ENCODE measurements around the gene ESPNL.

Gene ESPNL

DNA sequence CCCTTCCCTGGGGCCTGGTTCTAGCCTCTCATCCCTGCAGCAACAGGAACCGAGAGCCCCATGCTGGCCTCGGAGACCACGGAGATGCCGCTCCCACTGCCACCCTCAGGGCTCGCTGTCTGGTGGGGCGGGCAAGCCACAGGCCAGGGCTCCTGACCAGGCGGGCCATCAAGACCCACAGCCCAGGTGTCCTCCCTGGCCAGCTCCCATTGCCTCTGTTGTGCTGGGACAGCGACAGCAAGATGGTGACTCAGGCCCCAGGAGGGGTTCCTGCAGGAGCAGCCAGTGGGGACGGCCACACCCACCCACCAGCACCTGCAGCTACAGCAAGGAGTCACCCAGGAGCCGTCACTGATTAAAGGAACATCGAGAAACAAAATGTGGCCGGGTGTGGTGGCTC is 45.7 kb downstream of the ESPNL start:
- Mint-ChIP-seq H3K4me3 (no peak overlapping the region), H3K4me1 (peaks cover 18% of the 10 kb centered on the region), H3K9me3 (no peaks in the 10 kb centered on the region), H3K27ac (no peak overlapping the region), H3K27me3 (ENCODE audit: low read depth) (no peaks in the 10 kb centered on the region), H3K36me3 (ENCODE audit: low read depth) (no peaks in the 10 kb centered on the region)
- TF ChIP-seq, protein P1, sequence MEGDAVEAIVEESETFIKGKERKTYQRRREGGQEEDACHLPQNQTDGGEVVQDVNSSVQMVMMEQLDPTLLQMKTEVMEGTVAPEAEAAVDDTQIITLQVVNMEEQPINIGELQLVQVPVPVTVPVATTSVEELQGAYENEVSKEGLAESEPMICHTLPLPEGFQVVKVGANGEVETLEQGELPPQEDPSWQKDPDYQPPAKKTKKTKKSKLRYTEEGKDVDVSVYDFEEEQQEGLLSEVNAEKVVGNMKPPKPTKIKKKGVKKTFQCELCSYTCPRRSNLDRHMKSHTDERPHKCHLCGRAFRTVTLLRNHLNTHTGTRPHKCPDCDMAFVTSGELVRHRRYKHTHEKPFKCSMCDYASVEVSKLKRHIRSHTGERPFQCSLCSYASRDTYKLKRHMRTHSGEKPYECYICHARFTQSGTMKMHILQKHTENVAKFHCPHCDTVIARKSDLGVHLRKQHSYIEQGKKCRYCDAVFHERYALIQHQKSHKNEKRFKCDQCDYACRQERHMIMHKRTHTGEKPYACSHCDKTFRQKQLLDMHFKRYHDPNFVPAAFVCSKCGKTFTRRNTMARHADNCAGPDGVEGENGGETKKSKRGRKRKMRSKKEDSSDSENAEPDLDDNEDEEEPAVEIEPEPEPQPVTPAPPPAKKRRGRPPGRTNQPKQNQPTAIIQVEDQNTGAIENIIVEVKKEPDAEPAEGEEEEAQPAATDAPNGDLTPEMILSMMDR (IDR thresholded peaks at IDR 0.05; ENCODE audit: unreplicated experiment in 3 of 3): no peak

DNA sequence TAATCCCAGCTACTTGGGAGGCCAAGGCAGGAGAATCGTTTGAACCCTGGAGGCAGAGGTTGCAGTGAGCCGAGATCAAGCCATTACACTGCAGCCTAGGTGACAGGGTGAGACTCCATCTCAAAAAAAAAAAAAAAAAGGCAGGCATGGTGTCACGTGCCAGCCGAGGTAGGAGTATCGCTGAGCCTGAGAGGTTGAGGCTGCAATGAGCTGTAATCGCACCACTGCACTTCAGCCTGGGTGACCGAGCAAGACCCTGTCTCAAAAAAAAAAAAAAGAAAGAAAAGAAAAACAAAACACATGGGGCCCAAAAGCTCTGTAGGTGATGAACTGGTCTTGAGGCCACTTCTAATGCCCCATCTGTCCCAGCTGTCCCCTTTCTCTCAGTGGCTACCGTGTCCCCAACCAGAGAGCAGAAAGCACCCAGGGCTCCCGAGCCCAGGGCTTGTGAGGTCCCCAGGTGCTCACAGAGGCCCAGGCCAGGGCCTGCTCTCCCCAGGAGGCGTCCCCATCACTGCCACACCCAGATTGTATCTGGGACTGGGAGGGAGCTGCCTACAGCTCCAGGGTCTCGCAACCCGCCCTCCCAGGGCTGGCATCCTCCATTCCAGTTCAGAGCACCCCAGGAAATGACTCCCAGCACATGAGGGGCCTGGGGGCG is 46.9 kb downstream of the ESPNL start:
- Mint-ChIP-seq H3K9me3 (no peaks in the 10 kb centered on the region), H3K4me1 (peaks cover 11% of the 10 kb centered on the region), H3K27ac (peak overlapping the region in 1 of 3 experiments; percentile 73), H3K4me3 (peak overlapping the region in 1 of 3 experiments; percentile 13), H3K27me3 (ENCODE audit: low read depth) (no peaks in the 10 kb centered on the region), H3K36me3 (ENCODE audit: low read depth) (no peaks in the 10 kb centered on the region)
- TF ChIP-seq, protein P1 (IDR thresholded peaks at IDR 0.05; ENCODE audit: unreplicated experiment in 3 of 3): no peak

DNA sequence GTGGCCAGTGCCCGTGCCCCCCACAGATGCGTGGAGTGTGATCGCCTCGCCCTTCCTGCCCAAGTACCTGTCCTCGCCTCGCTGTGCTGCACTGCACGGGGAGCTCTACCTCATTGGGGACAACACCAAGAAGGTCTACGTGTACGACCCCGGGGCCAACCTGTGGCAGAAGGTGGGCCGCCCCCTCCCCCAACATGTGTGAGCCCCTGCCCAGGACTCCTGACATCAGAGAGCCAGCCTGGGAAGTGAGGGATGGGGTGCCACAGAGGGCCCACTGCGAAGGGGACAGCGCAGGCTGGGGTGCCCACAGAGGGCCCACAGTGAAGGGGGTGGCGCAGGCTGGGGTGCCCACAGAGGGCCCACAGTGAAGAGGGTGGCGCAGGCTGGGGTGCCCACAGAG is 48.8 kb downstream of the ESPNL start:
- Mint-ChIP-seq H3K4me3 (no peak overlapping the region), H3K27ac (no peak overlapping the region), H3K27me3 (ENCODE audit: low read depth) (no peaks in the 10 kb centered on the region), H3K9me3 (no peaks in the 10 kb centered on the region), H3K4me1 (peaks cover 3% of the 10 kb centered on the region), H3K36me3 (ENCODE audit: low read depth) (no peaks in the 10 kb centered on the region)
- TF ChIP-seq, protein P1 (IDR thresholded peaks at IDR 0.05; ENCODE audit: unreplicated experiment in 3 of 3): no peak

DNA sequence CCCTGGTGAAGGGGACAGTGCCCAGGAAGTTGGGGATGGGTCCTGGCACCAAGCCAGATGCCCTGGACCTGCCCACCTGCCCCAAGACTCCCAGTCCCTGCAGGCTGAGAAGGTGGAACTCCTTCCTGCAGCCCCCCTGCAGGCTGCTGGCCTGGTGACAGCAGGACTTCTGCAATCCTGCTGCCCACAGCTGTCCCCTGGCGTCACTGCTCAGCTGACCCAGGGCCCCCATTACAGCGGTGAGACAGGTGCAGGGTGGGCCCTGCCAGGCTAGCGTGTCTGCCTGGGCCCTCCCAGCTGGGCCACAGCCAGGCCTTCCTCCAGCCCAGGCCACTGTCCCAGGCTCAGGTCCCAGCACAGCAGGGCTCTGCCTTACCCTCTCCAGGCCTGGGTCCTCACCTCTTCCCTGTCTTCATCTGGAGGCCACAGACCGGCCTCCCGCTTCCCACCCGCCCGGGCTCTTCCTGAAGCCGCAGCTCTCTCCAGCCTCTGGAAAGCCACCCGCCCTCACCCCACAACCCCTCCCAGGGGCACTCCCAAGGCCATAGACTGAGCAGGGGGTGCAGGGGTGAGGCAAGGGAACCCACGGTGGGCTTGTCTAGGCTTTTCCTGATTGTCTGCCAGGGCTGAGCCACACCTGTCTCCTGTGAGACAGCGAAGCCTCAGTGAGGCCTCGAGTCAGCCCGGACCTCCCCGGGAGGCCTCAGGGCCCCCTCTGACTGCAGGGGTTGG is 49.9 kb downstream of the ESPNL start:
- peaks cover 5% of the 10 kb centered on the region for H3K4me1 Mint-ChIP-seq
- H3K36me3 Mint-ChIP-seq (ENCODE audit: low read depth): no peaks in the 10 kb centered on the region
- no peaks in the 10 kb centered on the region for H3K9me3 Mint-ChIP-seq
- H3K4me3 Mint-ChIP-seq: no peak overlapping the region
- H3K27me3 Mint-ChIP-seq (ENCODE audit: low read depth): peaks cover under 1% of the 10 kb centered on the region
- TF ChIP-seq, protein P1 (IDR thresholded peaks at IDR 0.05; ENCODE audit: unreplicated experiment in 3 of 3): no peak
- no peak overlapping the region for H3K27ac Mint-ChIP-seq

DNA sequence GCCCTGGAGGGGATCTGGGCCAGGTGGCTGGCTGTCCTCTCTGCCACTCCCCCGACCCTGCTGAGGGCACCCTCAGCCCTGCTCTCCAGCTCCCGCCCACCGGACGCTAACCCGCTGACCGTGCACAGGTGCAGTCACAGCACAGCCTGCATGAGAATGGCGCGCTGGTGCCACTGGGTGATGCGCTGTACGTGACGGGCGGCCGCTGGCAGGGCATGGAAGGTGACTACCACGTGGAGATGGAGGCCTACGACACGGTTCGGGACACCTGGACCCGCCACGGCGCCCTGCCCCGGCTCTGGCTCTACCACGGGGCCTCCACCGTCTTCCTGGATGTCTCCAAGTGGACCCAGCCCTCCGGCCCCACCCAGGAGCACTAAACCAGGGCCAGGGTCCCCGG is 50.5 kb downstream of the ESPNL start:
- H3K4me3 Mint-ChIP-seq: no peak overlapping the region
- H3K27ac Mint-ChIP-seq: no peak overlapping the region
- peaks cover 12% of the 10 kb centered on the region for H3K4me1 Mint-ChIP-seq
- TF ChIP-seq, protein P1 (IDR thresholded peaks at IDR 0.05; ENCODE audit: unreplicated experiment in 3 of 3): no peak
- H3K27me3 Mint-ChIP-seq (ENCODE audit: low read depth): peaks cover 4% of the 10 kb centered on the region
- H3K9me3 Mint-ChIP-seq: no peaks in the 10 kb centered on the region
- H3K36me3 Mint-ChIP-seq (ENCODE audit: low read depth): no peaks in the 10 kb centered on the region

All from nephron (organoid).